Testis (tissue), 2 donors: ENCODE measurements around the gene VWCE.

Experiments
- POLR2A ChIP-seq: fragments of 450-650 bp; IDR thresholded peaks from one replicate; pipeline ENCODE4 v1.6.1; 2017; ENCODE audit warnings: antibody characterized with exemption, mild to moderate bottlenecking, moderate library complexity
- TF ChIP-seq, protein P1 (sequence below), 3 experiments: fragments of 450-650 bp in 2 of 3; fragments of 200-600 bp in 1 of 3; sonication (generic) in 1 of 3; IDR thresholded peaks; one replicate each; pipeline ENCODE4 v1.5.1; 2016 to 2019; ENCODE audit warnings: antibody characterized with exemption in 3 of 3, mild to moderate bottlenecking in 2 of 3, moderate library complexity in 1 of 3

DNA sequence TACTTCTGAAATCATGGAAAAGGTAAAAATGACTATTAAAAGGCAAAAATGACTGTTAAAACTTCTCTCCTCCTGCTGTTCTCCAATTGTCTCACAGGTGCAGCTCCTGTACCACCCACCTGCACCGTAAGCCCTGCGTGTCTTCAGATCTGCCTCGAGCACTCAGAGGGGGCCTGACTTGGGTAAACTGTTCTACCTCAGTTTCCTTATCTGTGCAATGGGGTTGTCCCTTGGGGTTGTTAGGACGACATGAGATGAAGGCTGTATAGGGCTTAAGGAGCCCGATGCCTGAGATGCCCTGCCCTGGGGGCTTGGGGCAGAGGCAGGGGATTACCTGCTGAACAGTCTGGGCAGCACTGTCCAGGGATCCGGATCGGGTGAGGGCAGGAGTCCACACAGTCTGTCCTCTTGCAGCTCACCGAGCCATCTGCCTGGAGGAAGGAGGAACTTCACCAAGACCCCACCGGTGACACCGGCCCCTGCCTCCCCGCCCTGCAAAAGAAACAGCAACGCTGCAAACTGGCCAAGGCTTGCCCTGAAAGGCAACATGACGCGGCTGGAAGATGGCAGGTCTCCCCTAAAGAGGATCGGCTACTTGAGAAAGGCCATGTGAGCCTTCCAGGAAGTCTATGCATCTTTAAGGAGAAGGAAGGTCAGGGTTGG is 26.4 kb downstream of the VWCE start:
- TF ChIP-seq, protein P1, sequence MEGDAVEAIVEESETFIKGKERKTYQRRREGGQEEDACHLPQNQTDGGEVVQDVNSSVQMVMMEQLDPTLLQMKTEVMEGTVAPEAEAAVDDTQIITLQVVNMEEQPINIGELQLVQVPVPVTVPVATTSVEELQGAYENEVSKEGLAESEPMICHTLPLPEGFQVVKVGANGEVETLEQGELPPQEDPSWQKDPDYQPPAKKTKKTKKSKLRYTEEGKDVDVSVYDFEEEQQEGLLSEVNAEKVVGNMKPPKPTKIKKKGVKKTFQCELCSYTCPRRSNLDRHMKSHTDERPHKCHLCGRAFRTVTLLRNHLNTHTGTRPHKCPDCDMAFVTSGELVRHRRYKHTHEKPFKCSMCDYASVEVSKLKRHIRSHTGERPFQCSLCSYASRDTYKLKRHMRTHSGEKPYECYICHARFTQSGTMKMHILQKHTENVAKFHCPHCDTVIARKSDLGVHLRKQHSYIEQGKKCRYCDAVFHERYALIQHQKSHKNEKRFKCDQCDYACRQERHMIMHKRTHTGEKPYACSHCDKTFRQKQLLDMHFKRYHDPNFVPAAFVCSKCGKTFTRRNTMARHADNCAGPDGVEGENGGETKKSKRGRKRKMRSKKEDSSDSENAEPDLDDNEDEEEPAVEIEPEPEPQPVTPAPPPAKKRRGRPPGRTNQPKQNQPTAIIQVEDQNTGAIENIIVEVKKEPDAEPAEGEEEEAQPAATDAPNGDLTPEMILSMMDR (IDR thresholded peaks at IDR 0.05): no peak
- no peak for TF ChIP-seq POLR2A
